PC-3 (cell line): ENCODE results near the gene ZCWPW2. TPM values are rescaled to one million over a fixed set of nuclear protein-coding genes. Genes with fewer than 3 reads are reported as not detected.

ENCODE experiments used
- ATAC-seq: fragments of 200-7000 bp; cut with Tn5 transposase; 2 replicates; pipeline ENCODE4 v1.9.1; 2020; ENCODE audit warnings: mild to moderate bottlenecking, moderate library complexity
- BruUV-seq: library from RNA; stranded (reverse); fragments of 400-500 nt; replicated peaks from 2 replicates; lab custom pipeline; 2021; lab: Mats Ljungman, UMichigan
- CTCF ChIA-PET: fragments of 300-600 bp; sonication (Branson Sonifier 250); formaldehyde crosslinking; loops from one replicate; lab custom pipeline; 2022; ENCODE audit warnings: antibody characterized with exemption; lab: Charles Lee
- POLR2A ChIA-PET: fragments of 300-600 bp; sonication (Branson Sonifier 250); formaldehyde crosslinking; loops from one replicate; lab custom pipeline; 2022; ENCODE audit warnings: antibody characterized with exemption; ENCODE audit not compliant: unreplicated experiment; lab: Charles Lee
- DNase-seq: peaks from one replicate; pipeline ENCODE4 v3.0.0-alpha.2; 2015
- H2AFZ ChIP-seq: fragments of 300-600 bp; sonication (generic); 2 replicates; pipeline ENCODE4 v1.6.0; 2016; ENCODE audit warnings: antibody characterized with exemption, low read length
- H3F3A ChIP-seq: fragments of 300-600 bp; sonication (generic); one replicate; pipeline ENCODE4 v1.6.0; 2017; ENCODE audit warnings: antibody characterized with exemption, low read length, control low read depth, mild to moderate bottlenecking; ENCODE audit not compliant: unreplicated experiment
- H3K27ac ChIP-seq: fragments of 300-600 bp; sonication (generic); 2 replicates; pipeline ENCODE4 v1.5.1; 2016; ENCODE audit warnings: mild to moderate bottlenecking, low read length
- H3K27me3 ChIP-seq: fragments of 300-600 bp; sonication (generic); 2 replicates; pipeline ENCODE4 v1.6.1; 2016; ENCODE audit warnings: low read length, mixed read lengths
- H3K36me3 ChIP-seq: fragments of 300-600 bp; sonication (generic); 2 replicates; pipeline ENCODE4 v1.6.1; 2016; ENCODE audit warnings: low read depth, mixed run types, low read length, mixed read lengths
- H3K4me1 ChIP-seq: fragments of 300-600 bp; sonication (generic); 2 replicates; pipeline ENCODE4 v1.5.1; 2016; ENCODE audit warnings: low read length; ENCODE audit not compliant: insufficient read depth
- H3K4me2 ChIP-seq: fragments of 300-600 bp; sonication (generic); 2 replicates; pipeline ENCODE4 v1.6.0; 2016; ENCODE audit warnings: low read length
- H3K4me3 ChIP-seq: fragments of 300-600 bp; sonication (generic); 2 replicates; pipeline ENCODE4 v1.5.1; 2016; ENCODE audit warnings: mild to moderate bottlenecking, low read length, mixed read lengths
- H3K79me2 ChIP-seq: fragments of 300-600 bp; sonication (generic); 2 replicates; pipeline ENCODE4 v1.6.1; 2017; ENCODE audit warnings: low read length, mixed read lengths
- H3K9ac ChIP-seq: fragments of 300-600 bp; sonication (generic); 2 replicates; pipeline ENCODE4 v1.6.0; 2016; ENCODE audit warnings: mild to moderate bottlenecking, low read length
- H3K9me2 ChIP-seq: fragments of 300-600 bp; sonication (generic); replicated peaks from 2 replicates; pipeline ENCODE4 v1.6.1; 2016; ENCODE audit warnings: mixed run types, low read length, mixed read lengths
- H3K9me3 ChIP-seq: fragments of 300-600 bp; sonication (generic); 2 replicates; pipeline ENCODE4 v1.6.1; 2016; ENCODE audit warnings: low read length, mixed read lengths
- H4K20me1 ChIP-seq: fragments of 300-600 bp; sonication (generic); 2 replicates; pipeline ENCODE4 v1.6.1; 2016; ENCODE audit warnings: low read length, mixed read lengths
- CTCF ChIP-seq: fragments of 300-600 bp; sonication (generic); conservative IDR thresholded peaks from 2 replicates; pipeline ENCODE4 v1.5.1; 2017; ENCODE audit warnings: antibody characterized with exemption, low read depth, mild to moderate bottlenecking, low read length
- EZH2 ChIP-seq: fragments of 300-600 bp; sonication (generic); IDR thresholded peaks from one replicate; pipeline ENCODE4 v1.6.1; 2017; ENCODE audit warnings: antibody characterized with exemption, mild to moderate bottlenecking, low read length; ENCODE audit not compliant: unreplicated experiment
- EZH2phosphoT487 ChIP-seq: fragments of 300-600 bp; sonication (generic); IDR thresholded peaks from 2 replicates; pipeline ENCODE4 v1.6.1; 2018; ENCODE audit warnings: mild to moderate bottlenecking, antibody characterized with exemption, low read length, borderline replicate concordance
- intact Hi-C: fragments of 100-400 bp; cut with micrococcal nuclease; formaldehyde crosslinking; loops from 2 replicates; pipeline ENCODE4 v1.9.0; 2023
- total RNA-seq: library from RNA; depleted of rRNA; stranded (reverse); fragments of >200 nt; gene quantifications from 2 replicates; pipeline ENCODE4 v1.2.3, GENCODE V29; 2014

The ZCWPW2 gene
- total RNA-seq, 1 experiment from 2014 or later: not detected

GRCh38 chr3:28345690-28346089 lies 2.8 kb upstream of the ZCWPW2 start:
- no peak for DNase-seq
- Histone ChIP-seq H3K9me2 (no peaks in the 10 kb centered on the region), H3F3A (no peaks in the 10 kb centered on the region), H3K9me3 (no peaks in the 10 kb centered on the region), H3K36me3 (no peaks in the 10 kb centered on the region), H3K27ac (no peak overlapping the region), H3K4me1 (peaks cover 34% of the 10 kb centered on the region), H3K4me2 (peak overlapping the region; percentile 88), H4K20me1 (peaks cover 19% of the 10 kb centered on the region), H3K9ac (no peak overlapping the region), H3K4me3 (peak overlapping the region; percentile 85; the same call in 1 of the 2 replicates), H2AFZ (no peak overlapping the region), H3K27me3 (no peaks in the 10 kb centered on the region), H3K79me2 (peaks cover 81% of the 10 kb centered on the region)
- ChIA-PET POLR2A (no interaction called here), CTCF (no interaction called here)
- intact Hi-C loops: no loop called here
- no peak for ATAC-seq
- BruUV-seq: no TSS peak
- TF ChIP-seq CTCF (no peak), EZH2phosphoT487 (no peak), EZH2 (no peak)

- peaks cover 68% of the 10 kb centered on the region for H3K79me2 ChIP-seq
- H3K36me3 ChIP-seq: no peaks in the 10 kb centered on the region
- peaks cover 19% of the 10 kb centered on the region for H4K20me1 ChIP-seq
- peak overlapping the region; percentile 84 for H3K27ac ChIP-seq
- peak overlapping the region; percentile 91 for H2AFZ ChIP-seq
- intact Hi-C loops: no loop called here
- no peak for ATAC-seq
- no TSS peak for BruUV-seq
- ChIA-PET POLR2A (no interaction called here), CTCF (no interaction called here)
- peak overlapping the region; percentile 85 for H3K4me3 ChIP-seq
- H3K27me3 ChIP-seq: no peaks in the 10 kb centered on the region
- TF ChIP-seq EZH2: no peak
- peaks cover 34% of the 10 kb centered on the region for H3K4me1 ChIP-seq
- peak overlapping the region; percentile 88 for H3K4me2 ChIP-seq
- H3K9me3 ChIP-seq: no peaks in the 10 kb centered on the region
- no peaks in the 10 kb centered on the region for H3F3A ChIP-seq
- peak; percentile 13 for DNase-seq
- H3K9ac ChIP-seq: peak overlapping the region; percentile 89
- H3K9me2 ChIP-seq: no peaks in the 10 kb centered on the region
Observed at GRCh38 chr3:28347374-28348264, 902 bp upstream of the ZCWPW2 start.

GRCh38 chr3:28348265-28348628 lies 274 bp upstream of the ZCWPW2 start:
- ChIA-PET POLR2A (no interaction called here), CTCF (no interaction called here)
- Histone ChIP-seq H3F3A (no peaks in the 10 kb centered on the region), H3K27me3 (no peaks in the 10 kb centered on the region), H3K4me3 (peak overlapping the region; percentile 85), H3K4me1 (peaks cover 34% of the 10 kb centered on the region), H3K9me2 (no peaks in the 10 kb centered on the region), H3K4me2 (peak overlapping the region; percentile 88), H3K27ac (peak overlapping the region; percentile 84), H2AFZ (peak overlapping the region; percentile 91), H3K9ac (peak overlapping the region; percentile 89), H3K79me2 (peaks cover 61% of the 10 kb centered on the region), H3K9me3 (no peaks in the 10 kb centered on the region), H4K20me1 (peaks cover 19% of the 10 kb centered on the region), H3K36me3 (no peaks in the 10 kb centered on the region)
- intact Hi-C loops: no loop called here
- TF ChIP-seq EZH2phosphoT487 (no peak), CTCF (no peak), EZH2 (no peak)
- BruUV-seq: TSS peak; percentile 45
- ATAC-seq (peak; percentile 71), DNase-seq (no peak)
